ENCODE measurements around the gene ATG4D.
"Not testable (repeated sequence)": the region's sequence is repeated elsewhere in the genome, so short reads cannot be mapped to it uniquely, and the experiment has no call there.

Gene ATG4D

DNA sequence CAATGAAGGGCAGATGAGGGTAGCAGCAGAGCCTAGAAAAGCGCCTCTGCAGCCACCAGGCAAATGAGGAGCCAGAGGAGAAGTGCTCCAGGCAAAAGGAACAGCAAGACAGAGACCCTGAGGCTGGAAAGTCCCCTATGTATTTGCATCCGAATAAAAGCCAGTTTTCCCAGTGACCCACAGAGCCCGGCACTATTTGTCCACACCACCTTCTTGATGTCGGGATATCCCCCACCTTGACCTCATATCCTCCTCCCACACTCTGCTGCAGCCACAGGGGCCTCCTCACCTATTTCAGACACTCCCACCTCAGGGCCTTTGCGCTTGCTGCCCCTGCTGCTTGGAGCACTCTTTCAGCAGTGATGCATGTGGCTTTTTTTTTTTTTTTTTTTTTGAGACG lies 6.6 kb downstream of the ATG4D start:
- no peak overlapping the region for H3K4me3 ChIP-seq (ENCODE audit: low read depth, low read length)

DNA sequence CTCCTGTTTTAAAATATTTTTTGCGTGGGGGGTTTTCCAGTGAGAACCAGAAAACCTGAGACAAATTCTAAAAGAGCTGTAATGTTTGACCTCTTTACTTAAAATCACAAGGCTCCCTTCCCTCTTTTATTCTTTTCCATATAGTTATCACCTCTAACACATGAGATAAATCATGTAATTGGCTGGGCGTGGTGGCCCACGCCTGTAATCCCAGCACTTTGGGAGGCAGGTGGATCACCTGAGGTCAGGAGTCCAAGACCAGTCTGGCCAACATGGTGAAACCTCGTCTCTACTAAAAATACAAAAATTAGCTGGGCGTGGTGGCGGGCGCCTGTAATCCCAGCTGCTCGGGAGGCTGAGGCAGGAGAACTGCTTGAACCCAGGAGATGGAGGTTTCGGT lies 7.3 kb downstream of the ATG4D start:
- not testable (repeated sequence) for H3K4me3 ChIP-seq (ENCODE audit: low read depth, low read length)

DNA sequence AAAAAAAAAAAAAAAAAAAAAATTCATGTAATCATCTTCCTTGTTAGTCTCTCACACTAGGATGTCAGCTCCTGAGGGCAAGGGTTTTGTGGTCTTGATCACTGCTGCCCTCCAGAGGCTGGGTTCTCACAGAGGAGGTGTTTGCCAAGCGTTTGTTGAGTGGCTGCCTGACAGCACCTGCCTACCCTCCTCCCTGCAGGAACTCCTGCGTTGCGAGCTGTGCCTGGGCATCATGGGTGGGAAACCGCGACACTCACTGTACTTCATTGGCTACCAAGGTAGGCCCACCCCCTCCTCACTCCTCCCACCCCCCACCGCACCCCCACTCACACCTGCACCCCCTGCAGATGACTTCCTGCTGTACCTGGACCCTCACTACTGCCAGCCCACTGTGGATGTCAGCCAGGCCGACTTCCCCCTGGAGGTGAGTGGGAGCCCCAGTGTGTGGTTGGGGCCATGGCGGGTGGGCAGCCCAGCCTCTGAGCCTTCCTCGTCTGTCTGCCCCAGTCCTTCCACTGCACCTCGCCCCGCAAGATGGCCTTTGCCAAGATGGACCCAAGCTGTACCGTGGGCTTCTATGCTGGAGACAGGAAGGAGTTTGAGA lies 8.1 kb downstream of the ATG4D start:
- no peak overlapping the region for H3K4me3 ChIP-seq (ENCODE audit: low read depth, low read length)

DNA sequence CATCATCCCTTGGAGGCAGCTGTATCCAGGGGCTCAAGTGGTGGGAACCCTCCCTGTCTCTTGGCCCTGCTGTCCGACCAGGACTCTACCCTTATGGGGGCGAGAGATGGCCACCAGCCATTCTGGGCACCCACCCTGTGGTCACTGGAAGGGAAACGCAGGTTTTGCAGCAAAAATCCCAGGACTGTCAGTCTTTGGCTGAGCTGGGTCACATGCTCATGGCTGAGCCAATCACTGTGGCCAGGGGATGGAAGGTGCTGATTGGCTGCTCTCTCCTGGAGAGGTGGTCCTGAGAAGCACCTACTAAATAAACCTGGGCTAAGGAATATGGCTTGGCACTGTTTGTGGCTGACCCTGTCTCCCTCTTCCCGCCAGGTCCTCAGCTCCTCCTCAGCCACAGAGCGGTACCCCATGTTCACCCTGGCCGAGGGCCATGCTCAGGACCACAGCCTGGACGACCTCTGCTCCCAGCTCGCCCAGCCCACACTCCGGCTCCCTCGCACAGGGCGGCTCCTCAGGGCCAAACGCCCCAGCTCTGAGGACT lies 8.9 kb downstream of the ATG4D start:
- no peak overlapping the region for H3K4me3 ChIP-seq (ENCODE audit: low read depth, low read length)

DNA sequence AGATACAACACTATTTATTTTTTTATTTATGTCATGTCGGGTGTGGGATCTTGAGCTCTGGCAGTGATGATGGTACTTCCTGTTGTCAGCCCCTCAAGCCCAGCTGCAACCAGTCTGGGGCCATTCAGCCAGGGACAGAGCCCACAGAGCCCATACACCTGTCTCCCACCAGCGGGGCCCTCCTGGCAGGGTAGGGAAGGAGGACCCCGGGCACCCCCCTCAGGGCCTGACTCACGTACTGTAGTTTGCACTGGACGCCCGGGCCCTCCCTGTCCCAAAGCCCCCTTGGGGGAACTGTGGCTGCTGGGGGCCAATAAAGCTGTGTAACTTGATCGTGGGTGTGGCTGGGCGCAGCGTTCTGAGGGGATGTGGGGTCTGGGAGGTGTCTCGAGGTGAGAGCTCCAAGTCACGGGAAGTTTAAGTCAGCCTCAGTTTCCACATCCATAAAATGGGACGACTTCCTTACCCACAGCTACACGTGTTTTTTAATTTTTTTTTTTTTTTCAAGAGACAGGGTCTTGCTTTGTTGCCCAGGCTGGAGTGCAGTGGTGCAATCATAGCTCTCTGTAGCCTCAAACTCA lies 9.5 kb downstream of the ATG4D start:
- no peak overlapping the region for H3K4me3 ChIP-seq (ENCODE audit: low read depth, low read length)

DNA sequence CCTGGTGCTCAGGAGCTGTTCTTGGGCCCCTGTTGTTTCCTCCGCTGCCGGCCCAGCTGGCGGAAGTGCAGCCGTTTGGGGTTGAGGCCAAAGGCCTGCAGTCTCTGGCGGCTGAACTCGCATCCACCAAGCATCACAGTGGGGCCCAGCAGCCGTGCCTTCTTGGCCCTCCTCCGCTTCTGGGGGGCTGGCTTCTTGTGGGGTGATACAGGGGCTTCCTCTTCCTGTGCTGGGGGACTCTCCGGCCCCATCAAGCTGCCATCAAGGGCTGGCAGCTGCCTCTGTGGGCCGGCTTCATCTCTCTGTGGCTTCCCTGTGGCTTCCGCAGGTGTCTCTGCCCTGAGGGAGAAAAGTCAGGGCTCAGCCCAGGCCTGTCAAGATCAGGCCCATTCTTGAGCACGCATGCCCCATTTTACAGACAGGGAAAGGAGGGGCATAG lies 10.3 kb downstream of the ATG4D start:
- no peak overlapping the region for H3K4me3 ChIP-seq (ENCODE audit: low read depth, low read length)

DNA sequence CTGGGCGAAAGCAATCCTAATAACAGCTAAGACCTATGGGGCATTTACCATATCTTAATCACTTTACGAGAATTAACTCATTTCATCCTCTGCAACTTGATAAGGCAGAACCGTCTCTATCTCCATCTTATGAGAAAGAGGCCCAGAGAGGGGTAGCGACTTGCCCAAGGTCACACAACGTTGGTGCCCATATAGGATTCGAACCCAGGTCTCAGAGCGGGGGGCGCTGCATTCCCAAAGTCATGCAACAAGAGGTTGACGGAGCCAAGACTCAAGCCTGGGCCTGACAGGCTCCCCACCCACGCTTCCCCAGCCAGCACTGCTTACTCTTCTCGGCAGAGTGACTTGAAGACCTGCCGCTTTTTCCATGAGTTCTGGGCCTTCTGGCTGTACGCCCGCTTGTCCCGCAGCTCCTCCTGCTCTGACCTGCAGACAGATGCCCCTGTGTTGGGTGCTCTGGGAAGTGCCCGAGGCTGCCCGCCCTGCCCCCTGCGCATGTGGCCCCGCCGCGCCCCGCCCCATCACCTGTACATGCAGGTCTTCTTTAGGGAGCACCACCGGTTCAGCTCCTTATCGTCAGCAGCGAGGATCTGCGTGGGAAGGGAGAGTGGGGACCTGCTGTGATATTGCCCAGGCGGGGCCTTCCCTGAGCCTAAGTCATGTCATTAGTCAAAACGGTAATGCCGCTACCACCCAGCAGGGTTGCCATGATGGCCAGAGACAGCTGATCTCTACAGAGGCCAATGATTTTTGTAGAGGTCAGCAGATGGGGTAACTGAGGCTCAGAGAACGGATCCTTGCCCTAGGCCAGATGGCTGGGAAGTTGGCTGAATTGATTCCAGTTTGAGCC lies 11.3 kb downstream of the ATG4D start:
- no peak overlapping the region for H3K4me3 ChIP-seq (ENCODE audit: low read depth, low read length)

DNA sequence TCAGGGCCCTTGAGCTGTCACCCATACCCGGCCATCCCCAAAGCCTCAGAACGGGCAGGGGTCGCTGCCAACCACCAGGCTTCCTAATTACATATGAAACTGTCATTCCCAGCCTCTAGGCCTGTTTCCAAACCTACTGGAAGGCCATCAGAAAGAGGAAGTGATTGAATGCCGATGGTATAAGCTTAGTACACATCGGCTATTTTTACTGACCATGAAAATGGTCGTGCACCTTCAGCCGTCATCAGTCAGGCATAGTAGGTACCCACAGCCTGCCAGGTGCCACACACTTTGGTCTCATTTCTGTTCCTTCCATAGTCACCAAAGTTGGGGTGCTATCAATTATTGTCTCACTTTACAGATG lies 11.9 kb downstream of the ATG4D start:
- H3K4me3 ChIP-seq (ENCODE audit: low read depth, low read length), result no peak overlapping the region

DNA sequence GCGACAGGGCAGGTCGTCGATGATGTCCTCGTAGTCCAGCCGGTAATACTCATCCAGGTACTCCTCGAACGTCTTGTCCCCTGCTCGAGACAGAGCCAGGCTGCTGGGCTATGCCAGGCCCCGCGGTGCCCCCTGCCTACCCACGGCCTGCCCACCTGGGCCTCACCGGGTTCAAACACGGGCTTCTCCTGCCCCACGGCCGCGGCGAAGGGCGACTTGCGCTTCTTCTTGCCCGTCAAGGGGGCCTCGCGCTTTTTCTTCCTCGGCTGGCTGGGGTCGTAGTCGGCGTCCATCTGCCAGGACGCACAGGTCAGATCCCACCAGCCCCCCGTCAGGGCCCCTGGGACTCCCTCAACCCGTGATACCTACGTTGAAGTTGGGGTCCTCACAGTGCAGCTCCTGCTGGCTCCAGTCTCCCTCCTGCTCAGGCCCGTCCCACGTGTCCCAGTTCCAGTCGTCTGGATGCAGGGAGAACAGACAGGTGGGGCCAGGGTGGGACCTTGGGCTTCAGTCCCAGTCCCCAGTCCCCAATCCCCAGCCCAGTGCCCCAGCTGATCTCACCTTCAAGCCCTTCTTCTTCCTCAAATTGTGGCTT lies 14.0 kb downstream of the ATG4D start:
- H3K4me3 ChIP-seq (ENCODE audit: low read depth, low read length), result no peak overlapping the region

DNA sequence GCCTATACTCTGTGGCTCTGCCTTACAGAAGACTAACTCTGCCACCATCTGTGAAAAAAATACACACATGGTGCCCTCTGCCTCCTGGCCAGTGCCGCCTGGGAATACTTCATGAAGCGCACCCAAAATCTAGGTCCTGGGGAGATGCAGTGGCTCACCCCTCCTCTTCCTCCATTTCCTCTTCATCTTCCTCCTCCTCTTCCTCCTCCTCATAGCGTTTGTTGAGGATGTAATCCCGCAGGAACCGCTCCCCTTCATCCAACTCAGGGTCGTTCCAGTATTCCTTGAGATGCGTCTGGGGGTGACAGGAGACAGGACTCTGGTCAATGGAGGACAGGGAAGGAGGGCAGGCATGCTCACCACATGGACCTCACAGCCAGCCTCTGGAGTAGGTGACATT lies 16.4 kb downstream of the ATG4D start:
- no peak overlapping the region for H3K4me3 ChIP-seq (ENCODE audit: low read depth, low read length)

DNA sequence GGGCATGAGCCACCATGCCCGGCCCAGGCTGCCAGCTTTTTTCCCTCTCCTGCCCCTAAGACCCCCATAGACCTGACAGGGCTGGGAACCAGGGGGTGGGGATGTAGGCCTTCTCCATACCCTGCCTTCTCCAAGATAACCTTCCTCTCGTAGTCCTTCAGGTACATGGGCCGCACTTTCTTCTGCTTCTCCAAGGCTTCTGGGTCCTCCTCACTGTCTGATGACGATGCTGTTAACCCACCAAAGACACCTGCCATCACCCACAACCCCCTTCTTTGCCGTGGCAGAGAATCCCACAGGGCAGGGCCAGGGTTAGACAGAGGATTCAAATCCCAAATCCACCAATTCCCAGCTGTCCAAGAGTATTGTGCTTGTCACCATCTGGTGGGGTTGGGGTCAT lies 18.9 kb downstream of the ATG4D start:
- no peak overlapping the region for H3K4me3 ChIP-seq (ENCODE audit: low read depth, low read length)

DNA sequence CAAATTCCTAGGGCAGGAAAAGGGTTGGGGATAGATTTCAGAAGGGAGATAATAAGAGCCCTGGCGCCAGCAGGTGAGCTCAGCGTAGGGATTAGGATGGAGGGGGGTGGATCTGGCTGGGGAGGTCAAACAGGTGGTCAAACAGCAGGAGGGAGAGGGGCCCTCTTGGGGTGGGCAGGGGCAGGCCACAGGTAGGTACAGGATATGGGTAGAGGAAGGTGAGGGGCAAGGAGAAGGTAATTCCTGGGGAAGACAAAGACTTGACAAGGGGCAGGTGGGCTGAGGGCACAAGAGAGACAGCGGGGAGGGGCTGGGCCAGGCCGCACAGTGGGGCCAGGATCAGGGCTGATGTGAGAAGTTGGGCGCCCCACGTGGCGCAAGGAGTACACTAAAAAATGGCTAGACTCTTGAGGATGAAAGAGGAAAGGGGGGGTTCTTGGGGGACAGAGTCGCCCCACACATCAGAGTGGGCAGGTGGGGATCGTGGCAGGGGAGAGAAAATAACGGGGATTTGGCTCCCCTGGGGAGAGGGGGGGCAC lies 21.4 kb downstream of the ATG4D start:
- H3K4me3 ChIP-seq (ENCODE audit: low read depth, low read length), result peak overlapping the region; percentile 77

DNA sequence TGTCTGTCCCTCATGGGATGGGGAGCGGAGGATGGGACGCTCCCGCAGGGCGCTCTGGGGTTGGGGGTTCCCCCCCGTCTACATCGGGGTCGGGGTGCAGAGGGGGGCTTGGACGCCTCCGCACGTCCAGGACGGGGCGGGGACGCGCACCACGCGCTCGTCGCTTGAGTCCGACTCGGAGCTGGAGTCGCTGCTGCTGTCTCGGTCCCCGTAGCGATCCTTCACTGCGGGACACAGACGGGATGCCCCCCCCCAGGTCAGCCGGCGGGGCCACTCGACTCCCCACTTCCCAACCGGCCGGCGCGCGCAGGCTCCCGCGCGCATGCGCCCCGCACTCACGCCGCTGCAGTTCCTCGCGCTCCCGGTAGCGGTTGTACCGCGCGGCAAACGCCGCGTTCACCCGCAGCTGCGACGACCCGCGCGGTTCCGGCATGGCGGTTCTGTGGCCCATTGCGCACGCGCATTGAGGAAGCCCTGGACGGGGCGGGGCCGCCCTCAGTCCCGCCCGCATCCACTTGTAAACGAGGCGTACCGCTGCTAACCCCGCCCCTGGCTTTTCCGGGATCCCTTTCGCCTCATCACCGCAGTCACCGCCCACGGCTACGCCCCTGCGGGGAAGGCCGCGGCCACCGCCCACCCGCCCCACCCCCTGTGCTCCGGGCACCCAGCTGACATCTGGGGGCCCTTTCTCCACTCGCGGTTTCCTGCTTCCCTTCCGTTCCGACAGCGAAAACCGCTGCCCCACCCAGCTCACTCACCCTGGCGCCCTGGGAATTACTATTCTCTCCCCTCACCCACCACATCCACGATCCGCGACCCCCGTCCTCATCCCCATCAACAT lies 22.1 kb downstream of the ATG4D start, which contains the start of gene KRI1:
KRI1 (minus strand) TSS at position 444 of the 841 bp plus-strand sequence; CDS start at position 433, 11 bp downstream.
- peak within 1 kb of the TSS; percentile 77 for H3K4me3 ChIP-seq (ENCODE audit: low read depth, low read length)

DNA sequence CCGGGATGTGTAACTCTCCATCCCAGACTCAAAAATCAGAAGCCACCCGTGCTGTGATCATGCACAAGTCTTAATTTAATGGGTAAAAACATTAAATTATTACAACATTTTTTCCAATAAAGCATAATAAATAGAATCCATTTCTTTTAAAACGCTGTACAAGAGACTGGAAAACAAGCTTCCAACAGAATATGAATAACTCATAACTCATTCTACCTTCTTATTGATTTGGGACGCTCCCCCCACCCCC lies 22.6 kb downstream of the ATG4D start:
- peak overlapping the region; percentile 27 for H3K4me3 ChIP-seq (ENCODE audit: low read depth, low read length)

DNA sequence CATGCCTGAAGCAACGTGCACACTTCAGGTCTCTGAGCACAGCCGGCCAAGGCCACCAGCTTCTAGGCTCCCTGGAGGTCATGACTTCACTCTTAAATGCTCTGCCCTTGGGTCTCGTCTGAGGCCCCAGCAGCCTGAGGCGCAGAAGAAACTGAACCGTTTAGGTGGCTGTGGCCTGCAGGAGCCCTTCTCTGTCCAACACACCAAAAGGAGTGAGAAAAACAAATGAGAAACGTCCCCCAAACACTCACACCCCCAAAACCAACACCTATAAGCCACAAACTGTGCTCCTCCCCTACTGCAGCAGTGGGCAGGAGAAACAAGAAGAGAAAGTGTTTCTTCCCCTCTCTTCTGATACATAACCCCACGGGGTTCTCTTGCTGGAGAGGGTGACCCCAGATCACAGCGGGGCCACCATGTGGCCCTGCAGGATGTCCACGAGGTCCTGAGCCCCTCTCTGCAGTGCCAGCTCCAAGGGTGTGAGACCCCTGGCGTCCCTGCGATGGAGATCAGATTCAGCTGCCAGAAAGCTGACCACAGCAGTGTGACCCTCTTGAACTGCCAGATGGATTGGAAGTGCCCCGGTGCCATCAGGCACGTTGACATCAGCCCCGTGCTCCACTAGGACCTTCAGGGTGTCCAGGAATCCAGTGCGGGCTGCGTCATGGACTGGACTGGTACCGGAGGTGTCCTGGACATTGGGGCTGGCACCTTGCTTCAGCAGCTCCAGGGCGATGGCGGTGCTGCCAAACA lies 23.1 kb downstream of the ATG4D start:
- H3K4me3 ChIP-seq (ENCODE audit: low read depth, low read length), result no peak overlapping the region

DNA sequence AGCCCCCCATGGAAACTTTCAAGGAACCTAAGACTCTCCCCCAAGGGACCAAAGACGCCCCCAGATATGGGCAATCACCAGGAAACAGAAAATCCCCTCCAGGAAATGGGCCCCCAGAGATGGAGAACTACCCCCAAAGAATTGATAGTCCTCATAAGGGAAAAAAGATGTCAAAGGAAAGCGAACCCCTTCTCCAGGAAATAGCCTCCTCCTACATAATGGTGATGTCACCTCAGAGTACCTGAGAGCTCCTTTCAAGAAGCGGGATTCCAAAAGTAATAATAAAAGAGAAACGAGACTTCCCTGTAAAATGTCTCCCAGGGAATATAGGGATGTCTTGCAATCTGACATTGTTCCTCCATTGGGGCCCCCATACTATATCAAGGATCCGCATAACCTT lies 24.0 kb downstream of the ATG4D start:
- H3K4me3 ChIP-seq (ENCODE audit: low read depth, low read length), result peak overlapping the region; percentile 60

DNA sequence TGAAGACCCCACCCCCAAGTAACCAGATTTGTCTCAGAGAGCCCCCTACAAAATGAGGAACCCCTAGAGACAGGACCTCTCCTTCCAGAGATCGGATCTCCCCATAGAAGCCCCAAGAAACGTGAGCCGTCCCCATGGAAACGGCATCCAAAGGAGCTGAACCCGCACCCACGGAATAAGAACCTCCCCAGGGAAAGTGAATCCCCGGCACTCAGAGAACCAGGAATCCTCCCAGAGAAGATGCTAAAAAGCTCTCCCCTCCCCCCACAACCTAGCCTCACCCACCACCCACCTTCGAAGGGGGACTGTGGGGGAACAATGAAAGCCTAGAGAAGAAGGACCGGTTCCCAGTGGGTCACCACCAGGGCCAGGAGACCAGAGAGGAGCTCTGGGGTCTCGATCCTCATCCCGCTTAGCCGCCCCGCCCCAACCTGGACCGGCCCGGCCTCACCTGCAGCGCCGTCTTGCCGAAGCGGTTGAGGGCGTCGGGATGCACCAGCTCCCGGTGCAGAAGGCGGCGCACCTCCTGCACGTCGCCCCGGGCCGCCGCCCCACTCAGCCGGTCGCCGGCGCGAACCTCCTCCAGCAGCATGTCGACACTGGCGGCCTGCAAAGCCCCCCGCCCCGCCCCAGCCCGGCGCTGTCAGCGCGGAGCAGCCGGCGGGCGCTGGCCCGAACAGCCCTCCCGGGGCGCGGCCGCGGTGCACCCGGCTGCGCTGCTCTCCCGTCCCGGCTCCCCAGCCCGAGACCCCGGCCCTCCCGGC lies 24.5 kb downstream of the ATG4D start:
- H3K4me3 ChIP-seq (ENCODE audit: low read depth, low read length), result peak overlapping the region; percentile 60

DNA sequence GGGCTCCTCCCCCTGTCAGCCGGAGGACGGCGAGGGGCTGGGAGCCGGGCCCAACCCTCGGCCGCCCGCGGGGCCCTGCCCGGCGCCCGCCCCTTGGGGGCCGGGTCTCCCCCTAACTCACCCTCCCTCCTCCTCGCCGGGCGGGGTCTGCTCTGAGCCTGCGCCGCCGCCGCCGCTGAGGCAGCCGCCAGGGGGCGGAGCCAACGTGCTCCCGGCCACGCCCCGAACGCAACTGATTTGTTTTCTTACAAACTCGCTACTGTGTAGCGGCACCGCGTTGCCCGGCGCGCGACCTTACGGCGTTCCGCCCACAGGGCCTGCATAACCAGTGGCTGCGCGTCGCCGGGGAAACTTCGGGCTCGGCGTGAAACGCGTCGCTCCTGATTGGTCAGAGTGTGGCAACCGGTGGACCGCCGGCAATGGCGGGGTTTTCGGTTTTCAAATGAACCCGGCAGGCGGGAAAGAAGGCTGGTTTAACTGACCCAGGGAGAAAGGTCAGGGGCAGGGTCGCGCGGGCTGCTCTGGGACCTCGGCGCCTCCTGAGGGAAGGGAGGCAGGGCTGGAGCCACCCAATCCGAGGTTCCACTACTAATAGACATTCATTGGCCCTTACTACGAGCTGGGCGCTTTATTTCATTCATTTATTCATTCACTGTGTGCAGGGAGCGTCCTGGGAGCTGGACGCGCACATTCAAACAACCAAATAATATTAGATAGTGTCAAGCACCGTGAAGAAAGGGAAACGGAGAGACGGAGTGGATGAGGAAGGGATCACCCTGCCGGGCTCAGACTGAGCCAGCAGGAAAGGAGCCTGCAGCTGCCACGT lies 25.3 kb downstream of the ATG4D start, which contains the start of gene CDKN2D:
CDKN2D (minus strand) TSS at position 154 of the 826 bp plus-strand sequence. CDS start 326 bp downstream, outside the sequence.
- H3K4me3 ChIP-seq (ENCODE audit: low read depth, low read length), result peak within 1 kb of the TSS; percentile 74

Measured in iPS-11a (cell line).